HepG2 (cell line): Measurements from ENCODE around the gene ENTPD6. TPM values are rescaled to one million over a fixed set of nuclear protein-coding genes. Genes with fewer than 3 reads are reported as not detected.
A peak's percentile ranks its signal among the peaks of the same experiment; 100 is the strongest.
"Not testable (repeated sequence)": the region's sequence is repeated elsewhere in the genome, so short reads cannot be mapped to it uniquely, and the experiment has no call there.

Experiments
- ATAC-seq: fragments of 200-7000 bp; cut with Tn5 transposase; 3 replicates; pipeline ENCODE4 v1.9.1; 2020; ENCODE audit warnings: mild to moderate bottlenecking, moderate library complexity
- BruUV-seq: library from RNA; stranded (reverse); fragments of 400-500 nt; replicated peaks from 2 replicates; lab custom pipeline; 2021; lab: Mats Ljungman, UMichigan
- CTCF ChIA-PET: fragments of 300-600 bp; formaldehyde crosslinking; extraction: SDS; loops from one replicate; lab custom pipeline; 2021; ENCODE audit warnings: low total read pairs, inconsistent platforms, low intra/inter-chr PET ratio; lab: Yijun Ruan, JAX
- POLR2A ChIA-PET: fragments of 350-600 bp; sonication (Branson Sonifier 250); formaldehyde crosslinking; loops from one replicate; lab custom pipeline; 2020; ENCODE audit warnings: antibody characterized with exemption, inconsistent platforms; lab: Yijun Ruan, JAX
- DNase-seq: peaks from one replicate; pipeline ENCODE4 v3.0.0-alpha.2; 2015; ENCODE audit warnings: low spot score
- FAIRE-seq: peaks from 3 replicates; lab custom pipeline; 2011; peaks lifted over from hg19 to GRCh38; lab: Jason Lieb, UNC
- H2AFZ ChIP-seq: one replicate; pipeline ENCODE4 v1.6.1; 2011; ENCODE audit warnings: low read length, inconsistent platforms
- H3K27ac ChIP-seq: fragments of 300-600 bp; 3 replicates; pipeline ENCODE4 v1.8.0; 2011; ENCODE audit warnings: mixed run types, mild to moderate bottlenecking, mixed read lengths, low read length, inconsistent platforms; ENCODE audit not compliant: insufficient read depth; ENCODE audit errors: extremely low read length
- H3K27me3 ChIP-seq, 2 experiments: fragments of 200-600 bp in 1 of 2; 2 replicates in 1 of 2; 3 replicates in 1 of 2; pipeline versions ENCODE4 v1.6.0 to v1.8.0; 2011; ENCODE audit warnings: low read length in 2 of 2, mild to moderate bottlenecking in 2 of 2, moderate library complexity in 2 of 2, inconsistent platforms in 1 of 2; ENCODE audit not compliant: insufficient read depth in 2 of 2, control insufficient read depth in 1 of 2
- H3K36me3 ChIP-seq, 2 experiments: fragments of 200-600 bp in 1 of 2; replicated peaks in 1 of 2; 2 replicates in 1 of 2; 3 replicates in 1 of 2; pipeline versions ENCODE4 v1.5.1 to v1.8.0; 2011; ENCODE audit warnings: low read length in 2 of 2, inconsistent platforms in 1 of 2; ENCODE audit not compliant: insufficient read depth in 2 of 2, control insufficient read depth in 1 of 2
- H3K4me1 ChIP-seq: 2 replicates; pipeline ENCODE4 v1.5.1; 2012; ENCODE audit warnings: low read length, inconsistent platforms; ENCODE audit not compliant: insufficient read depth
- H3K4me2 ChIP-seq: 2 replicates; pipeline ENCODE4 v1.6.0; 2011; ENCODE audit warnings: low read depth, low read length, inconsistent platforms
- H3K4me3 ChIP-seq, 3 experiments: fragments of 200-600 bp in 1 of 3; sonication (generic), shearing (Covaris generic) in 1 of 3; replicated peaks in 1 of 3; 2 replicates each; pipeline ENCODE4 v1.5.1; 2011 to 2016; ENCODE audit warnings: low read length in 3 of 3, inconsistent platforms in 2 of 3, low read depth in 2 of 3, mild to moderate bottlenecking in 2 of 3, control low read depth in 1 of 3, mixed read lengths in 1 of 3; ENCODE audit not compliant: insufficient read depth in 1 of 3
- H3K79me2 ChIP-seq: one replicate; pipeline ENCODE4 v1.6.1; 2011; ENCODE audit warnings: low read length, inconsistent platforms; ENCODE audit not compliant: insufficient read depth
- H3K9ac ChIP-seq: 2 replicates; pipeline ENCODE4 v1.6.0; 2011; ENCODE audit warnings: mild to moderate bottlenecking, low read depth, low read length, inconsistent platforms; ENCODE audit not compliant: insufficient read depth
- H3K9me3 ChIP-seq: 2 replicates; pipeline ENCODE4 v1.5.1; 2012; ENCODE audit warnings: mild to moderate bottlenecking, low read length
- H4K20me1 ChIP-seq: 2 replicates; pipeline ENCODE4 v1.6.0; 2011; ENCODE audit warnings: inconsistent platforms, mild to moderate bottlenecking, low read length, moderate library complexity; ENCODE audit not compliant: insufficient read depth
- ARID5B ChIP-seq: IDR thresholded peaks from 2 replicates; pipeline ENCODE4 v1.4.0; 2020; ENCODE audit warnings: mild to moderate bottlenecking, missing genetic modification reagents
- SOX13 ChIP-seq, 3 experiments: fragments of 450-650 bp in 1 of 3; sonication (generic) in 1 of 3; formaldehyde crosslinking in 1 of 3; IDR thresholded peaks in 2 of 3; conservative IDR thresholded peaks in 1 of 3; 2 replicates each; pipeline versions ENCODE4 v1.5.0 to v1.6.1; 2016 to 2020; ENCODE audit warnings: antibody characterized with exemption in 1 of 3, mild to moderate bottlenecking in 1 of 3, missing compliant biosample characterization in 1 of 3, missing genetic modification reagents in 1 of 3, moderate library complexity in 1 of 3
- ZNF280D ChIP-seq: sonication (generic); formaldehyde crosslinking; IDR thresholded peaks from 2 replicates; pipeline ENCODE4 v1.5.1; 2020; ENCODE audit warnings: mild to moderate bottlenecking, missing genetic modification reagents
- ZNF652 ChIP-seq: IDR thresholded peaks from 2 replicates; pipeline ENCODE4 v1.6.1; 2016; ENCODE audit warnings: low read depth, borderline replicate concordance
- WGBS: methylation state at CpG from one replicate; pipeline ENCODE4 v1.1.6; 2017; ENCODE audit warnings: low lambda C conversion rate; 5-methylcytosine and 5-hydroxymethylcytosine counted together
- in situ Hi-C: cut with HindIII; loops from 2 replicates; pipeline ENCODE4 v1.10.0; 2017; ENCODE audit warnings: low pct_unique_long_range_greater_than_20kb; ENCODE audit not compliant: extremely low pct_ligation_motif_present
- intact Hi-C: fragments of 100-400 bp; cut with micrococcal nuclease; formaldehyde crosslinking; loops from one replicate; pipeline ENCODE4 v1.10.0; 2022; ENCODE audit not compliant: unreplicated experiment
- polyA plus RNA-seq, 8 experiments: library from polyadenylated mRNA; depleted of rRNA in 3 of 8; stranded (reverse) in 7 of 8; unstranded in 1 of 8; fragments of >200 nt; fragmentation: Illumina TruSeq in 4 of 8; extraction: Trizol in 4 of 8; gene quantifications; 2 replicates each; pipeline versions ENCODE4 v1.2.1 to v1.2.3, GENCODE V29; 2011 to 2016; ENCODE audit warnings: low read depth in 4 of 8, missing spikeins in 1 of 8, mixed read lengths in 1 of 8; ENCODE audit not compliant: insufficient read depth in 1 of 8
- total RNA-seq, 5 experiments: library from RNA; depleted of rRNA; stranded (reverse); fragments of >200 nt; fragmentation: Illumina TruSeq; extraction: Trizol; gene quantifications; 2 replicates each; pipeline ENCODE4 v1.2.3, GENCODE V29; 2016; ENCODE audit warnings: low read depth in 1 of 5

Gene ENTPD6
- total and polyA plus RNA-seq, 2 of the 13 experiments (the other 11 are each of a cell fraction or from before 2014, with no cell fraction given): 164 to 172 TPM

DNA sequence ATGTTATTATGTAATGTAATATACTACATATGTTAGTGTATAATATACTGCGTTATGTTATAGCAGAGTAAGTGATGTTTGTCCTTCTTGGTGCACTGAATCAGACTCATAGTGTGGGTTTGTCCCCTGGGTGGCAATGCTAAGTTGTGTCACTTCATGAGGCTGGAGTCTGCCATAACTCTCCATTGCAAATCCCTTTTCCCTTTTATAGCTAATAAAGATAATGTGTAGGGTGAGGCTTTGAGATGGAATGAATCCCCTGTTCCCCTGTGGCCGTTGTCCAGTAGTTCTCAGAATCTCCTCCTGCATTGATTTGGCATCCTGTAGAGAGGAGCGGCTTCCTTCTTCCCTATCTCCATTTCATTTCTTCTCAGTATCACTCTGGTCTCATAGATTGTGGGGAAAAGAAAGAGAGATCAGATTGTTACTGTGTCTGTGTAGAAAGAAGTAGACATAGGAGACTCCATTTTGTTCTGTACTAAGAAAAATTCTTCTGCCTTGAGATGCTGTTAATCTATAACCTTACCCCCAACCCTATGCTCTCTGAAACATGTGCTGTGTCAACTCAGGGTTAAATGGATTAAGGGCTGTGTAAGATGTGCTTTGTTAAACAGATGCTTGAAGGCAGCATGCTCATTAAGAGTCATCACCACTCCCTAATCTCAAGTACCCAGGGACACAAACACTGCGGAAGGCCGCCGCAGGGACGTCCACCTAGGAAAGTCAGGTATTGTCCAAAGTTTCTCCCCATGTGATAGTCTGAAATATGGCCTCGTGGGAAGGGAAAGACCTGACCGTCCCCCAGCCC is 45.5 kb downstream of the ENTPD6 start:
- CTCF ChIA-PET; ATAC-seq; DNase-seq; FAIRE-seq; intact Hi-C loops; H4K20me1 ChIP-seq; H3K27ac ChIP-seq; H3K4me2 ChIP-seq; H3K9ac ChIP-seq; H3K79me2 ChIP-seq; H3K9me3 ChIP-seq; H3K36me3 ChIP-seq; H2AFZ ChIP-seq; BruUV-seq; in situ Hi-C loops; H3K4me3 ChIP-seq; TF ChIP-seq SOX13 (IDR thresholded peaks at IDR 0.05): not testable (repeated sequence)
- 19% methylated on average over 9 of the region's 9 CpGs for WGBS
- 0 out of 2 replicates have a peak, but pooled peaks have one; percentile 52 for TF ChIP-seq ZNF280D (CRISPR knock-in tag)
- TF ChIP-seq ZNF652 (CRISPR knock-in tag): peak; percentile 76
- TF ChIP-seq SOX13 (CRISPR knock-in tag; conservative IDR thresholded peaks at IDR 0.05 in 1 of 2, IDR thresholded peaks at IDR 0.05 in 1 of 2): 0 out of 4 replicates have a peak, but pooled peaks of 1 of the 2 experiments have one; percentile 10
- TF ChIP-seq ARID5B: 0 out of 2 replicates have a peak, but pooled peaks have one; percentile 23
- POLR2A ChIA-PET: interaction anchor here (0.6 kb wide), 1 partner anchor 191 kb away, joined by 3 read pairs; no protein-coding TSS in a partner anchor
- Histone ChIP-seq H3K4me1 (peaks cover 42% of the 10 kb centered on the region), H3K27me3 (peaks cover 1 to 27% of the 10 kb centered on the region in 2 experiments; a peak in 4 of 5 replicates)
